GM18870 (cell line): ENCODE data around the gene GNB2.
"Not testable (repeated sequence)": the region's sequence is repeated elsewhere in the genome, so short reads cannot be mapped to it uniquely, and the experiment has no call there.

Source experiments
- ATAC-seq: cut with Tn5 transposase; IDR thresholded peaks from one replicate; pipeline ENCODE4 v1.9.1; 2021; ENCODE audit warnings: moderate library complexity; ENCODE audit not compliant: unreplicated experiment

Gene GNB2

GRCh38 chr7:100662194-100662776, 11.3 kb upstream of the GNB2 start:
- not testable (repeated sequence) for ATAC-seq

GRCh38 chr7:100665168-100665726, 8.3 kb upstream of the GNB2 start:
- ATAC-seq = no peak

GRCh38 chr7:100667331-100668068, 6.0 kb upstream of the GNB2 start:
- no peak for ATAC-seq

DNA sequence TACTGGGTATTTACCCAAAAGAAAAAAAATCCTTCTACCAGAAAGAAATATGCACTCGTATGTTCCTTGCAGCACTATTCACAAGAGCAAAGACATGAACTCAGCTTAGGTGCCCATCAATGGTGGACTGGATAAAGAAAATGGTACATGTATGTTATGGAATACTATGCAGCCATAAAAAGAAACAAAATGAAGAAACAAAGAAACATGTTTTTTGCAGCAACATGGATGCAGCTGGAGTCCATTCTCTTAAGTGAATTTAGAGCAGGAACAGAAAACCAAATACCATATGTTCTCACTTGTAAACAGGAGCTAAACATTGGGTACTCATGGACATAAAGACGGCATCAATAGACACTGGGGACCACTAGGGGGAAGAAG, 5.5 kb upstream of the GNB2 start:
- ATAC-seq = no peak

DNA sequence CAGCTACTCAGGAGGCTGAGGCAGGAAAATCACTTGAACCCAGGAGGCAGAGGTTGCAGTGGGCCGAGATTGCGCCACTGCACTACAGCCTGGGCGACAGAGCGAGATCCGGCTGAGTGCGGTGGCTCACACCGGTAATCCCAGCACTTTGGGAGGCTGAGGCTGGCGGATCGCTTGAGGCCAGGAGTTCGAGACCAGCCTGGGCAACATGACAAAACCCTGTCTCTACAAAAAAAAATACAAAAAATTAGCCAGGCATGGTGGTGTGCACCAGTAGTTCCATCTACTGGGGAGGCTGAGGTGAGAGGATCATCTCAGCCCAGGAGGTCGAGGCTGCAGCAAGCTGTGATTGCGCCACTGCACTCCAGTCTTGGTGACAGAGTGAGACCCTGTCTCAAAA, 4.4 kb upstream of the GNB2 start:
- not testable (repeated sequence) for ATAC-seq

- ATAC-seq = no peak
Observed at GRCh38 chr7:100670074-100670473, 3.5 kb upstream of the GNB2 start.

GRCh38 chr7:100671353-100672327, 1.9 kb upstream of the GNB2 start:
- ATAC-seq = no peak

DNA sequence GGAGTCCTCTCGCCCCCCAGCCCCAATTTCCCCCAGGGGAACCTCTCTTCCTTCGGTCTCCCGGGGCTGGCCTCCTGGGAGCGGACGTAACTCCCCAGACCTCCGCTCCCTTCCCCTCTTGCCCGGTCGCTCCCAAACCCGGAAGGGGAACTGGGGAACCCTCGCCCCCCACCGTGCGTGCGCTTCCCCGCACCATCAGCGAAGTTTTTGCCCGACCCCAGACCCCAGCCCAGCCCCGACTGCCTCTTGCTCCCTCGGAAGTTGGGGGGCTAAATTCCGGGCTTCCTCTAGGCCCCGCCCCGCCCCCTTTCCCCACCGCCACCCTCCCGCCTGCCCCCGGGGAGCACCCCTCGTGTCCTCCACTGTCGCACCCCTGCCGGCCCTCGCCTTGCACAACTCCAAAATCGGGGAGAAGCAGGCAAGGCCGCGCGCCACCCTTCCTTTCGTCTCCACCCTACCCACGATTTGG, 436 bp downstream of the GNB2 start:
- ATAC-seq = no peak

DNA sequence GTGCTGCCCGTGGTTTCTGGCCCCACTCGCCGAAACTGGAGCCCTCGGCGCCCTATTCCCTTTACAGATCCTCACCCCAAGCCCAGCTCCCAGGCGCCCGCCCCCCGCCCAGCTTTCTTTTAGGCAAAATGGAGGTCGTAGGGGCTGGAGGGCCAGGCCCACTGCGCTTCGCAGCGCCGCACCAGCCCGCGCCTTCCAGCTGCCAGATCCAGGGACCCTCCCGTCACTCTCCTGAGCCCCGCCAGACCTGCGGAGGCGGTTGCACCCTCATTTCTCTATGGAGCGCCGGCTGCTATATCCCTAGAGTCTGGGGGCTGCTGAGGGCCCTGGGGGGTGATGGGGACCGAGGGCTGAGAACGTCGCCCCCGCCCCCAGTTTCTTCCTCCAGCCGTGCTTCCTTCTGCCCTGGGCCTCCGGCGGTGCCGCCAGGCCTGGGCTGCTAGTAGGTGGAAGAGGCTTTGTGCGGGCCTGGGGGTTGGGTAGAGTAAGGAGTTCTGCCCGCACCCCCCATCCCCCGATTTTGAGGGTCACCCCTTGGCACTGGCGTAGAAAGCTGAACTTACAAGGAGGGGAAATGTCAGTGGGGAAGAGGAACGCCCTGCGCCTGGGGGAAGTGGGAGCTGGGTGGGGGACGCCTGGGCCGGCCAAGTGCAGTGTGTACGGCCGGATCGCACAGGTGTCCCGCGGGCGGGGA, 1.0 kb downstream of the GNB2 start:
- ATAC-seq = no peak

DNA sequence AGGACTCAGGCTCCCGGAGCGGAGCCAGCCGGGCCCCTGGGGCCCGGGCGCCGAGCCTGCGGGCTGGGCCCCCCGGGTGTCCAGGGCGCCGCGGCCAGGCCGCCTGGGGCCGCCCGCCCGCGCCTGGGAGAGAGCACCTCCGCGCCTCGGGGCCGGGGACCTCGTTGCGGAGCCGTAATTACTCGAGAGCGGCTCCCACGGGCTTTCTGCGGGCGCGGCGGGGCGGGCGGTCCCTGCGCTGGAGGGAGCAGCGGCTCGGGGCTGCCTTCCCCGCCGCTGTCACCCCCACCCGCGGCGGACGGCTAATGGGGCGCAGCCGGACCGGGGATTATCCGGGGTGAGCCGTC, 1.5 kb downstream of the GNB2 start:
- no peak for ATAC-seq

DNA sequence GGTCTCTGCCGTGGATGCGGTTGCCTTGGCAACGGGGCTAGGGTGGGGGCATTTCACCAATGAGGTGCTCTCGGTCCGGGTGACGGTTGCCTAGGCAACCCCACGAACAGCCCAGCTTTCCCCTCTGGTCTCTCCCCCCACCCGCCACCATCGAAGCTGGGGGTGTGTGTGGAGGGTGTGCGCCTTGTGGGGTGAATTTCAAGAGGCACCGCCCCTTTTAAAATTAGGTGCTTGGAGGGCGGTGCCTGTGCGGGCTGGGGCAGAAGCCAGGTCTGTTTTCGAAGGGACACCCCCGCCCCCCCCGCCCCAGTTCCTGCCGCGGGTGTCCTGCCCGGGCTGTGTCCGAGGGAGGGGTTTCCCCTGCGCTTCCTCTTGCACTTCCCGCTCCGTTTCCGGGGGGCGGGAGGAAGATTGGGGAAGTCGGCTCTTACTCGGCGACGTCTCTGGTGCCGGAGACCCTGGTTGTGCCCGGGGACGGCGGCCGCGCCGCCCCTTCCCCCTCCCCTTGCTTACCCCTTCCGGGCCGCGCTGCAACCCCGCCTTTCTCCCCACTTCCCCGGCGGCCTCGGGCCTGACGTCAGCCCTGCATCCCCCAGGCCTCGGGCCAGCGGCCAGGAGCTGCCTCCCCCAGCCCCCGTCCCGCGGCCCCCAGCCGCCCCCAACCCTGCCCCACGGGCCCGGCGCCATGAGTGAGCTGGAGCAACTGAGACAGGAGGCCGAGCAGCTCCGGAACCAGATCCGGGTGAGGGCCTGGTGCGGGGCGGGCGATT, 2.2 kb downstream of the GNB2 start:
- no peak for ATAC-seq

GRCh38 chr7:100676501-100677306, 3.2 kb downstream of the GNB2 start:
- no peak for ATAC-seq

DNA sequence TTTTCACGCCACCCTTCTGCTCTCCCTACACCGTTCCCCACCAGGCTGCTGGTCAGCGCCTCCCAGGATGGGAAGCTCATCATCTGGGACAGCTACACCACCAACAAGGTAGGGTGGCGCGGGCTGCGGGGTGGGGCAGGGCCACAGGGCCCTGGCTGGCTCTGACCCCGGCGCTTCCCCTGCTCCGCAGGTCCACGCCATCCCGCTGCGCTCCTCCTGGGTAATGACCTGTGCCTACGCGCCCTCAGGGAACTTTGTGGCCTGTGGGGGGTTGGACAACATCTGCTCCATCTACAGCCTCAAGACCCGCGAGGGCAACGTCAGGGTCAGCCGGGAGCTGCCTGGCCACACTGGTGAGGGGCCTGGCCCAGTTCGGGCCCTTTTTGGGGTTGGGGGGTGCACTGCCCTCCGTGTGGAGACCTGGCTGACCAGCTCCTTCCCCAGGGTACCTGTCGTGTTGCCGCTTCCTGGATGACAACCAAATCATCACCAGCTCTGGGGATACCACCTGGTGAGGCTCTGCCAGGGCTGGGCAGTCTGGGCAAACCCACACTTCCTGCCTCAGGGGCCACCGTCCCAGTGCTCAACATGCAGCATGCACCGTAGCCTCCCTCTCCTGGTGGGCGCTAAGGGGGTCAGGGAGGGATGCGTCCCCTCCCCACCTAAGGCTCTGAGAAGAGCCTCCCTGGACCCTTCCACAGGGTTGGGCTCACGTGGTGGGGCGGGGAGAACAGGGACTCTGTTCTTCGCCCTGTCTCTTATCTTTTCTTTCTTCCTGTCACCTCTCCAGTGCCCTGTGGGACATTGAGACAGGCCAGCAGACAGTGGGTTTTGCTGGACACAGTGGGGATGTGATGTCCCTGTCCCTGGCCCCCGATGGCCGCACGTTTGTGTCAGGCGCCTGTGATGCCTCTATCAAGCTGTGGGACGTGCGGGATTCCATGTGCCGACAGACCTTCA, 4.0 kb downstream of the GNB2 start:
- no peak for ATAC-seq

- no peak for ATAC-seq
Observed at GRCh38 chr7:100678291-100678984, 4.9 kb downstream of the GNB2 start.

GRCh38 chr7:100679129-100679926, 5.8 kb downstream of the GNB2 start:
- no peak for ATAC-seq

DNA sequence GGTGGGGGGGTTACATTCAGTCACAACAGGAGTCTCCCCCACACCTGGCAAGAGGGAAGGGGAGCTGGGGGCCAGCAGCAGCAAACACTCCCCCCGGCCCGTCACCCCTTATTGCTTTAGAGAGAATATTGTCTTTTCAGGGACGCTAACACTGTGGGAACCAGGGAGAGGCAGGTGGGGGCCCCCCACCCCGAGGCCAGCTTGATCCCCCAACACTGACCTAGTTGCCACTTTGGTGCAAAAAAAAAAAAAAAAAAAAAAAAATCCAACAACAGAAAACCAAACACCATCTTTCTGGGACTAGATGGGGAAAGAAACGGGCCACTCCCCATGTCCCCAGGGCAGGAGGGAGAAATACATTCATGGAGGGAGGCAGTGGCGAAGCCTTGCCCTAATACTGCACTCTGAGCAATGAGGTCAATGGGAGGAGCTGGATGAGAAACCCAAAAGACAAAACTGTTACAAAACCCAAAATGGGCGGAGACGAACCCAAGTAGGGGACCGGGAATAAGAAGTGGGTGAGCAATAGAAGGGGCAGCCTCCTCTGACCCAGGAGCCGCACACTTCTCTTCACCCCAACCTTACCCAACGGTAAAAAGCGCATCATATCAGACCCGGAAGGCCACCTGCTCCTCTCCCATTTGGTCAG, 6.5 kb downstream of the GNB2 start:
- no peak for ATAC-seq
